GOT3 (cell line): ENCODE data around the gene KRT9.
"Not testable (repeated sequence)": the region's sequence is repeated elsewhere in the genome, so short reads cannot be mapped to it uniquely, and the experiment has no call there.

Experiments
- DNase-seq: peaks from one replicate; lab custom pipeline; 2025; ENCODE audit warnings: mixed read lengths; lab: John Stamatoyannopoulos, UW

Gene KRT9

DNA sequence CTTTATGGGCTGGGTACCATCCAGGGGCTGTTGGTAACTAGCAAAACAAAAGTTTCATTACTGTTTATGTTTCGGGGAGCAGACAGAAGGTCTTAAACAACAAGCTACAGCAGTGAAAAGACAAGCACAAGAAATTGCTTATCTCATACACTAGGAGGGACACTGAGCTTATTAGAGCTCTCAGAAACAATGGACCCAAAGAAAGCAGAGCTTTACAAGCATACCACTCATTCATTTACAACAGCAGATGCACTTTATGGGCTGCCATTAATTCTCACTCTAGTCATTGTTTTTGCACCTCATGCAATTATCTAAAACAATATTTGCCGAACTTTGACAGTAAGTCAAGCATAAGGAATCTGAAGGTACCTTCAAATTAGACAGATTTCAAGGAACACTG is 30.7 kb upstream of the KRT9 start:
- no peak for DNase-seq

- DNase-seq = no peak
Observed at GRCh38 chr17:41600318-41600717, 28.5 kb upstream of the KRT9 start.

DNA sequence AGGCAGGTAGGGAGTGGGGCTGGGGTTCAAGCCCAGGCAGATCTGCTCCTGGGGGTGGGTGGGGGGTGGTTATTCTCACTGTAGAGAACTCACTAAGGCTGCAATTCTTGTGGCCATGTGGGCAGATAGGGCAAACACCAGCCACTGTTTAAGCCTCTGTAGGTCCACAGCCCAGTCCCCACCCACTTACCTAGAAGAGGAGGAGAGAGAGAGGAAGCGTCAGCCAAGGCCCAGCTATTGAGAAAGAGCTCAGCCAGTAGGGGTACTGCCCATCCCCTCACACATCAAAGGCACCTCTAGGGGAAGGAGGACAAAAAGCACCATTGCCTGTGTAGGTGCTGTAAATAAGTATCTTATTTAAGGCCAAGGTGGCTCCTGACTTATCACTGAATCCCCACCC is 27.8 kb upstream of the KRT9 start:
- no peak for DNase-seq

DNA sequence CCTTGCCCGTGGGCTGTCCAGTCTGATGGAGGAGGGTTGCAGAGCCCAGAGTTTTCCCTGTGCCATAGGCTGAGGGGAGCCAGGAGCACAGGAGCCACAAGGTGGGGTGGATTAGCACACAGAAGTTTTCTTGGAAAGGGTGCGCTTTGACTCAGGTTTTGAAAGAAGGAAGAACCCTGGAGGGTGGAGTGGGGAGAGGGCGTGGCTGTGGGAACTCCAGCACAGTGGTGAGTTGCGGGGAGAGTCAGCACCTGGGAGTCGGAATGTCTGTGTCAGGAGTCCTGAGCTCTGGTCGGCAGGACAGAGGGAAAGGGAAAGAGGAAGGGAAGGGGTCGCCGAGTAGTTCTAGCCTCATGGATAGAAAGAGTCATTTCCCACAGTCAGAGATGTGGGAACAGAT is 23.7 kb upstream of the KRT9 start:
- DNase-seq = no peak

- no peak for DNase-seq
Observed at GRCh38 chr17:41594363-41594915, 22.6 kb upstream of the KRT9 start.

- no peak for DNase-seq
Observed at GRCh38 chr17:41593306-41593981, 21.6 kb upstream of the KRT9 start.

GRCh38 chr17:41592601-41593305 is 20.9 kb upstream of the KRT9 start:
- DNase-seq = no peak

DNA sequence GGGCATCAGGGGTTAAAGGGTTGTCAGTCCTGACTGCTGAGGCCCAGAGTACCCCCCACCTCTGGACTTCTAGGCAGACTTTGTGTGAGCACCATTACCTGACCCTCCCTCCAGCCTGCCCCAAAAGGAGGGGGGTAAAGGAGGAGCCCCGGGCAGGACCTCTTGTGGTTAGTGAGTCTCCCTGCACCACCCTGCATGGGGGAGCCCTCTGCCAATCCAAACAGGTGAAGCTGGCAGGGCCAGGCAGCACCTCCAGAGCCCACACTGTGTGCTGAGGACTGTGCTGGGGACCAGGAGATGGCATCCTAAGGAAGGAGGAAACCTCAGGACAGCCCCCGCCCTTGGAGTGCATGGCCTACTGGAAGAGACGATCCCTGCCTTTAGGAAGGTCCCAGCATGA is 17.4 kb upstream of the KRT9 start:
- DNase-seq = no peak

- no peak for DNase-seq
Observed at GRCh38 chr17:41588126-41588810, 16.4 kb upstream of the KRT9 start.

GRCh38 chr17:41586863-41587495 is 15.1 kb upstream of the KRT9 start, which contains the start of gene KRT14:
TSS of gene KRT14 (minus strand) at chr17:41586895. CDS start at chr17:41586834, 61 bp downstream.
- no peak for DNase-seq

DNA sequence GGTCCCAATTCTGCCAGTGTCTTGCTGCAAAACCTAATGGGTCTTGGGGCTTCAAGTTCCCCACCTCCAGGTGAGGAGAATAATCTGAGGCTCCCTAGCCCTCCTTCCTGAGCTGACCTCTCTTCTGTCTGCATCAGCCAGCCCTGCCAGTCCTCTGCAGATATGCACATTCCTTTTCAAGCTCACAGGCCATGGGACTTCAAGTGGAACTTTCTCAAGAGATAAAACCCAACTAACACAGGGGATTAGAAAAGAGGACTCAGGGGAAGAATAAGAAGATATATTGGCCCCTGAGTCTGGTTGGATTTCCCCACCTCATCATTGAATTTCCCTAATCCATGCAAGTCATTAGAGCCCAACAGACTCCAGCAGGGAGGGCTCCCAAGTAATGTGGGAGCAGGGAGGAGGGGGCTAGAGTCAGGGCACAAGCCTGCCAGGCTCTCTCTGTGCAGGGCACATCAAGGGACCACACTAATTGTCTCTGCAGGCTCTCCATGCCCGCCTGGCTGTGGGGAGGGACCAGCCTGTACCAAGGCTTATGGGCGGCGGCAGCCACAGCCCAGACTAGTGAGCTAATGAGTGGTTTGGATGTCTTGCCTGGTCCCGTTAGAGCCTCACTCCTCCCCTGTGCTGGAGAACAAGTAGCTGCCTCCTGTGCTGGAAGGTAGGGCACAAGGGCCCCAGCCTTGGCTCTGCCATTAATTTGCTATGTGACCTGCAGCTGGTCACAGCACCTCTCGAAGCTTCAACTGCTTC is 13.6 kb upstream of the KRT9 start:
- DNase-seq = no peak

- not testable (repeated sequence) for DNase-seq
Observed at GRCh38 chr17:41584331-41584927, 12.6 kb upstream of the KRT9 start.

DNA sequence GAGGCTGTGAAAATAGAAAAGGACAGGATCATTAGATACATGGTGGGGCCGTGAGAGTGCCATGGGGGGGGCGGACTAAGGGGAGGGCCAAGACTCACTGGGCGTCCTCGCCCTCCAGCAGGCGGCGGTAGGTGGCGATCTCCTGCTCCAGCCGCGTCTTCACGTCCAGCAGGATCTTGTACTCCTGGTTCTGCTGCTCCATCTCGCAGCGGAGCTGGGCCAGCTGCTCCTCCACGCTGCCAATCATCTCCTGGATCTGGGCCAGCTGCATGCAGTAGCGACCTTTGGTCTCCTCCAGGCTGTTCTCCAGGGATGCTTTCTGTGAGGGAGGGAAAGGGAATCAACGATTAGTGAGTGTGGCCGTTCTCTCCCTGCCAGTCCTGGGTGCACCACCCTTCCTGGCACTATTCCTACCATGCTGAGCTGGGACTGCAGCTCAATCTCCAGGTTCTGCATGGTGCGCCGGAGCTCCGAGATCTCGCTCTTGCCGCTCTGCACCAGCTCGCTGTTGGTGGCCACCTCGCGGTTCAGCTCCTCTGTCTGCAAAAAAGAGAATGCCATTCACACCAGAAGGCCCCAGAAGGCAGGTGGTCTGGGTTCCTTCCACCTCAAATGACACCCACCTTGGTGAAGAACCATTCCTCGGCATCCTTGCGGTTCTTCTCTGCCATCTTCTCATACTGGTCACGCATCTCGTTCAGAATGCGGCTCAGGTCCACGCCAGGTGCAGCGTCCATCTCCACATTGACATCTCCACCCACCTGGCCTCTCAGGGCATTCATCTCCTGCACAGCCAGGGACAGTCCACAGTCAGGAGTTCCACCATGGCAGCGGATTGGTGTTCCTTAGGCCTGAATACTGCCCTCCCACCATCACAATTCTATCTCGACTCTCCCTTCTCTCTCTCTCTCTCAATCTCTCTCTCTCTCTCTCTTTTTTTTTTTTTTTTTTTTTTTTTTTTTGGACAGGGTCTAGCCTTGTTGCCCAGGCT is 11.6 kb upstream of the KRT9 start:
- DNase-seq = no peak

DNA sequence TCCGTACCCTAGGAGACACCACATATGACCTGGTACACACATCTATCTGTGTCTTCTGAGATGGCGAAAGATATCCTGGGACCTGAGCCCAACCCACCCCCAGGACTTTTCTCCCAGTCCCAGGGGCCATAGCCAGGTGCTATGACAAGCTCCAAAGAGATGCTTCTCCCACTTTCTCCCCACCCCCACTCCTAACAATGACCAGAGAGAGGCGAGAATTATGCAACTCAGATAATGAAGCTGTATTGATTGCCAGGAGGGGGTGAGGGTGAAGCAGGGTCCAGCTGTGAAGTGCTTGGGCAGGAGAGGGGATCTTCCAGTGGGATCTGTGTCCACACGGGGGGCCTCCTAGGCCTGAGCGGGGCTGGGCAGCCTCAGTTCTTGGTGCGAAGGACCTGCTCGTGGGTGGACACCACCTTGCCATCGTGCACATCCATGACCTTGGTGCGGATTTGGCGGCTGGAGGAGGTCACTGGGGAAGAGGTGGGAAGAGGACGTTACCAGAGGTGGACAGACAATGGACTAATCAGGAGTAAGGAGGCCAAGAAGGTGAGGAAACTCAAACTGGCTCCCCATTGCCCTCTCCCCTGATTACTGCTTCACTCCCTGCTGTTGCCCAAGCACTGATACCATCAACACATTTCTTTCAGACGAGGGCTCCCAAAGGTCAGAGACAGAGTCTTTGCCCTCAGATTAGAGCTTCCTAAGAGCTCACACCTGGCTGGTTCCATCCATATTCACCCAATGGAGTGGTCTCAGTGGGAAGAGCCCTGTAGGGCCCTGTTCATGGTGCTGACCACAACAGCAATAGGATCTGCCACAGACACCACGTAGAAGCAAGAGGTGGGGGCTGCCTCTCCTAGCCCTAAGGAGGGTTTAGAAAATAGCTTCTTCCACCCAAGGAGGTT is 10.5 kb upstream of the KRT9 start:
- DNase-seq = not testable (repeated sequence)

DNA sequence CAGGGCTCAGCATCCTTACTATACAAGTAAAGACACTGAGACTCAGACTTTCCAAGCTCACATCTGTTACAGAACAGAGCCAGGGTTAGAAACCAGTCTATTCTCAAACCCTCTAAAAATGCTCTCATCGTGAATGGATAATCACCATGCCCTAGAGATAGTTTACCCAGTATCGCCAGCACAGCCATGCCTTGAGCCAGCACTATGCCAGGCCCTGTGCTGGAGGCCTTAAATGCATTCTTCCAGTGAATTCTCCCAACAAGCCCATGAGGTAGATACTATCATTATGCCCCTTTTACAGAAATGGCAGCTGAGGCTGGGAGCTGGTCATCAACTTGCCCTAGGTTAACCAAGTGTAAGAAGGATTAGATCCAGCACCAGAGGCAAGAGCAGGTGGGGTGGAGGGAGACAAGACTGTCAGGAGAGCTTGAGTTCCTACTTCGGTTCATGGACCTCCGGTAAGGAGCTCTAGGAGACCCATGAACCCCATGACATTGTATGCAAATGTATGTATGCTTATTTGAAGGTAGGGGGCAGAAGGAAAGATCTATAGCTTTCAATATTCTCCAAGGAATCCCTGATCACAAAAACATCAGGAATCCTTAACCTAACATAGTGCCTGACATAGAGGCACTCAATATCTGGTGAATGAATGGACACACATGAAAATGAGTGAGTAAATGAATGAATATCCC is 9.7 kb upstream of the KRT9 start:
- DNase-seq = no peak

DNA sequence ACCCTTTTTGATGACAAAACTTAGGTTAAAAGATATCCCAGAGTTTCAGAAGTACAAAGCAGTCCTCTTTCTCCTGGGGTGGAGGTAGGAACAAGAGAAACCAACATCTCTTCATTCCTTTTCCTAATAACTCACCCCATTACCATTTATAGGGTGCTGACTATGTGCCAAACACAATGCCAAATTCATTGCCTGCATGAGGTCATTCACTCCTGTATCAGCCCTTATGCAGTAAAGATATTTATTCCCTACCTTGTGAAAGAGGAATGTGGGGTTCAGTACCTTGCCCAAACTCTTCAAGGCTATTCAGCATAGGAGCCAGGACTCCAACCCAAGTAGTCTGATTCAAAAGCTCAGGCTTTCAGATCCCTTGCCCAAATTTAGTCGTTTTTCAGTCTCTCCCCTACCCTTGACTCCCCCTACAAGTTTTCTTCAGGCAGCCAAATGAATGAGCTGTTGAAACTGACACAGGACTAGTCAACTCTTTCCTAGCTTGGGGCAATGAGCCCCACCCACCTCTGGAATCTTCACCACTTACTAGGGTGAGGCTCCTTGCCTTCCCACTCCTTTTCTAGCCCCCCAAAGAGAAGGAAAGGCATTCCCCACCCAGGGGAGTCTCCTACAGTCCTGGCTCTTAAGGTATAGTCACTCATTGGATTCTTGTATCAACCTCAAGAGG is 9.0 kb upstream of the KRT9 start:
- DNase-seq = no peak

DNA sequence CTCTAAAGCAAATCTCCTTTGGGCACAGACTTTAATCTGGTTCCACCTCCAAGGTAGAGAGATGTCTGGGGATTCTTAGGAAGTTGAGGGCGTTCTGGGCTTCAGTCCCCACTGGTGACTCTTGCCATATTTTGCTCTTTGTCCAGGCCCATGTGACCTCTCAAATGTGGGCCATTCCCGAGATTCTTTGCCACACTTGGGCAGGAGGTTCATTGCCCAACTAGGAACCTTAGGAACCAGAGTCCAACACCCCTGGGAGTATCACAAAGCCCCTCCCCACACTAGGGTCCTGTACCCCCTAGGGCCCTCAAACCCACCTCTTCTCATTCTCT is 8.4 kb upstream of the KRT9 start:
- DNase-seq = no peak
